Thyroid gland (tissue), 4 donors: ENCODE measurements around the gene AHNAK2. TPM values are rescaled to one million over a fixed set of nuclear protein-coding genes. Genes with fewer than 3 reads are reported as not detected.
"Not testable (repeated sequence)": the region's sequence is repeated elsewhere in the genome, so short reads cannot be mapped to it uniquely, and the experiment has no call there.

Experiments used
- DNase-seq, 2 donors: peaks; one replicate each; pipeline ENCODE4 v3.0.0-alpha.2; 2019
- H3K27ac ChIP-seq, 3 donors: fragments of 200-600 bp; sonication (generic); 1 replicate in 2 of 3; 2 replicates in 1 of 3; pipeline ENCODE4 v1.5.1; 2016 to 2019; ENCODE audit warnings: mild to moderate bottlenecking in 1 of 3, moderate library complexity in 1 of 3
- H3K27me3 ChIP-seq: fragments of 200-600 bp; sonication (generic); one replicate; pipeline ENCODE4 v1.5.1; 2019
- H3K36me3 ChIP-seq, 2 donors: fragments of 200-600 bp; sonication (generic); one replicate each; pipeline ENCODE4 v1.5.1; 2016 to 2019
- H3K4me1 ChIP-seq, 2 donors: fragments of 200-600 bp; sonication (generic); one replicate each; pipeline ENCODE4 v1.5.1; 2017 to 2019
- H3K4me3 ChIP-seq, 3 donors: fragments of 200-600 bp; sonication (generic); replicated peaks in 1 of 3; 1 replicate in 2 of 3; 2 replicates in 1 of 3; pipeline ENCODE4 v1.5.1; 2016; ENCODE audit warnings: mild to moderate bottlenecking in 1 of 3
- H3K9me3 ChIP-seq: fragments of 200-600 bp; sonication (generic); one replicate; pipeline ENCODE4 v1.5.1; 2017
- POLR2A ChIP-seq, 2 donors: fragments of 450-650 bp; IDR thresholded peaks; one replicate each; pipeline ENCODE4 v1.6.1; 2017; ENCODE audit warnings: antibody characterized with exemption in 2 of 2, mild to moderate bottlenecking in 2 of 2, moderate library complexity in 1 of 2
- WGBS, 2 donors: methylation state at CpG; one replicate each; pipeline ENCODE4 v1.1.5; 2017; 5-methylcytosine and 5-hydroxymethylcytosine counted together
- intact Hi-C: fragments of 100-400 bp; cut with DNase I; formaldehyde crosslinking; loops from one replicate; pipeline ENCODE4 v1.15.1; 2023
- total RNA-seq, 4 donors: library from RNA; depleted of rRNA; stranded (reverse); fragments of >200 nt; gene quantifications; one replicate each; pipeline ENCODE4 v1.2.3, GENCODE V29; 2016
- TF ChIP-seq, protein P1 (sequence below), 6 experiments: fragments of 200-600 bp in 3 of 6; fragments of 450-650 bp in 3 of 6; sonication (generic) in 3 of 6; IDR thresholded peaks; one replicate each; pipeline ENCODE4 v1.5.1; 2016 to 2019; ENCODE audit warnings: antibody characterized with exemption in 6 of 6, mild to moderate bottlenecking in 2 of 6, inconsistent platforms in 1 of 6, moderate library complexity in 1 of 6

Gene AHNAK2
- total RNA-seq, 4 donors from 2014 or later: 3.7 to 12.5 (median 6.9) TPM

GRCh38 chr14:104893435-104894207, 84.6 kb downstream of the AHNAK2 start:
- intact Hi-C loops: loop anchor here (5.0 kb wide), 1 partner anchor 149 kb away; no protein-coding TSS in a partner anchor
- Histone ChIP-seq H3K27me3 (no peaks in the 10 kb centered on the region), H3K9me3 (no peaks in the 10 kb centered on the region), H3K27ac (no peak overlapping the region), H3K4me1 (peaks cover 14 to 22% of the 10 kb centered on the region in 2 donors), H3K4me3 (no peak overlapping the region), H3K36me3 (no peaks in the 10 kb centered on the region)
- no peak for DNase-seq
- 84 to 93% methylated on average over 15 to 22 of the region's 39 CpGs for WGBS, 2 donors
- TF ChIP-seq POLR2A (IDR thresholded peaks at IDR 0.05): no peak
- TF ChIP-seq, protein P1, sequence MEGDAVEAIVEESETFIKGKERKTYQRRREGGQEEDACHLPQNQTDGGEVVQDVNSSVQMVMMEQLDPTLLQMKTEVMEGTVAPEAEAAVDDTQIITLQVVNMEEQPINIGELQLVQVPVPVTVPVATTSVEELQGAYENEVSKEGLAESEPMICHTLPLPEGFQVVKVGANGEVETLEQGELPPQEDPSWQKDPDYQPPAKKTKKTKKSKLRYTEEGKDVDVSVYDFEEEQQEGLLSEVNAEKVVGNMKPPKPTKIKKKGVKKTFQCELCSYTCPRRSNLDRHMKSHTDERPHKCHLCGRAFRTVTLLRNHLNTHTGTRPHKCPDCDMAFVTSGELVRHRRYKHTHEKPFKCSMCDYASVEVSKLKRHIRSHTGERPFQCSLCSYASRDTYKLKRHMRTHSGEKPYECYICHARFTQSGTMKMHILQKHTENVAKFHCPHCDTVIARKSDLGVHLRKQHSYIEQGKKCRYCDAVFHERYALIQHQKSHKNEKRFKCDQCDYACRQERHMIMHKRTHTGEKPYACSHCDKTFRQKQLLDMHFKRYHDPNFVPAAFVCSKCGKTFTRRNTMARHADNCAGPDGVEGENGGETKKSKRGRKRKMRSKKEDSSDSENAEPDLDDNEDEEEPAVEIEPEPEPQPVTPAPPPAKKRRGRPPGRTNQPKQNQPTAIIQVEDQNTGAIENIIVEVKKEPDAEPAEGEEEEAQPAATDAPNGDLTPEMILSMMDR (IDR thresholded peaks at IDR 0.05): no peak

DNA sequence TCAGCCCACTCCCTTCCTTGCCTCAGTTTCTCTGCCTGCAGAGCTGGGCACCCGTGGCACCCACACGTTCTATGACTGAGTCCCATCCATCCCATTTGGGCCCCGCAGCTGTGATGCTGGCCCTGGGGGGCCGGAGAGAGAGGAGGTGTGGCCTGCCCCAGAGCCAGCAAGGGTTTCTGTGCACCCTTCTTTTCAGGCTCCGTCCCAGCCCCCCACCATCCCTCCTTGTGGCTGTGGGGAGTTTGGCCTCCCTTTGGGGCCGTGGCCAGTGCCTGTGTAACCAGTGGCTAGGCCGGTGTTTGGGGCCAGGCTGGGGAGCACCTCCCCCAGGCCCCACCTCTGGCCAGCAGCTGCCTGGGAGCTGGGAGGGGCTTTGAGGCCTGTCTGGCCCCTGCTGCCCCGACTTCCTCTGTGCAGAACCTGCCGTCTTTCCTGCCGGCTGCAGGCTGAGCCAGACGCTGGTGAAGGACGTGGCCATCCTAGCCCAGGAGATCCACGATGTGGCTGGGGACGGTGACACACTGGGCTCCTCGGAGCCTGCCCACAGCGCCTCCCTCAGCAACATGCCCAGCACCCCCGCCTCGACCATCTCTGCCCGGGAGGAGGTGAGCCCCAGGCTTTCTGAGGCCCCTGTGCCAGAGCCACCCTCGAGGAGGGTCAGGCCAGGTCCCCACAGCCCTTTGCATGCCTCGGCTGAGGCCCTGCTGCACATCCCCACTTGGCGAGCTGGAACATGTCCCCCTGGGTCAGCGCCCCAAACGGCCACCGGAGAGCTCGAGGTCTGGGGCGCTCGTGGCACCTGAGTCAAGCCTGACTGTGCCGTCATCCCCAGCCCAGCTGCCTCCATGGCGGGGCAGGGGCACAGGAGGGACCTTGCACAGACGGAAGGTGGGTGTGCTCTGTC, 85.4 kb downstream of the AHNAK2 start:
- H3K9me3 ChIP-seq: no peaks in the 10 kb centered on the region
- H3K4me1 ChIP-seq: peaks cover 14 to 22% of the 10 kb centered on the region in 2 donors
- DNase-seq: no peak
- H3K27ac ChIP-seq: no peak overlapping the region
- WGBS, 2 donors: 79 to 87% methylated on average over 17 to 22 of the region's 31 CpGs
- H3K36me3 ChIP-seq: peaks cover 1 to 2% of the 10 kb centered on the region in 2 donors
- H3K4me3 ChIP-seq: no peak overlapping the region
- intact Hi-C loops: loop anchor here (5.0 kb wide), 1 partner anchor 150 kb away; no protein-coding TSS in a partner anchor
- H3K27me3 ChIP-seq: no peaks in the 10 kb centered on the region
- no peak for TF ChIP-seq POLR2A (IDR thresholded peaks at IDR 0.05)
- TF ChIP-seq, protein P1 (IDR thresholded peaks at IDR 0.05): no peak

GRCh38 chr14:104891664-104892530, 86.3 kb downstream of the AHNAK2 start:
- Histone ChIP-seq H3K27ac (no peak overlapping the region), H3K9me3 (no peaks in the 10 kb centered on the region), H3K4me1 (peaks cover 14 to 22% of the 10 kb centered on the region in 2 donors), H3K27me3 (no peaks in the 10 kb centered on the region), H3K4me3 (no peak overlapping the region), H3K36me3 (peaks cover 10 to 11% of the 10 kb centered on the region in 2 donors)
- intact Hi-C loops: loop anchor here (5.0 kb wide), 1 partner anchor 150 kb away; no protein-coding TSS in a partner anchor
- no peak for DNase-seq
- WGBS, 2 donors: 81 to 84% methylated on average over 5 to 7 of the region's 13 CpGs
- TF ChIP-seq, protein P1 (IDR thresholded peaks at IDR 0.05): no peak
- no peak for TF ChIP-seq POLR2A (IDR thresholded peaks at IDR 0.05)

DNA sequence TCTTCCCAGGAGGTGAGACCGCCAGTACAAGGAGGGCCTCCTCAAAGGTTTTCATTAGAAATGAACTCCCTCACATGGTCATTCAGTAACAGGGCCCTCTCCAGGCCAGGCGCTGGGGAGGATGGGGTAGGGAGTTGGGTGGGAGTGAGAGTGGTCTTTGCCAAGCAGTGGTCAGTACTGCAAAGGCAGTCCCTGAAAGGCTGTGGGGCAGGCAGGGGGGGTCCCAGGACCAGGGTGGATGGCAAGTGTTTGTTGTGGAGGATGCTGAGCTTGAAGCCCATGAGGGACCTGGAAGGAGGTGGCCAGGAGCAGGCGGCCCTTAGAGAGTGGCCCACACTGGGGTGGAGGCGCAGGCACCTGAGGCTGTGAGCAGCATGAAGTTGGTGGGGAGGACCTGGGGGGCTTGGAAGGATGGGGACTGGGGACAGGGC, 87.0 kb downstream of the AHNAK2 start:
- Histone ChIP-seq H3K36me3 (peaks cover 13 to 15% of the 10 kb centered on the region in 2 donors), H3K4me1 (peaks cover 14 to 19% of the 10 kb centered on the region in 2 donors), H3K9me3 (no peaks in the 10 kb centered on the region), H3K27ac (no peak overlapping the region), H3K27me3 (no peaks in the 10 kb centered on the region), H3K4me3 (no peak overlapping the region)
- intact Hi-C loops: loop anchor here (5.0 kb wide), 1 partner anchor 151 kb away; no protein-coding TSS in a partner anchor
- DNase-seq: no peak
- TF ChIP-seq, protein P1 (IDR thresholded peaks at IDR 0.05): no peak
- TF ChIP-seq POLR2A (IDR thresholded peaks at IDR 0.05): no peak
- 97 to 100% methylated on average over 4 of the region's 4 CpGs for WGBS, 2 donors

GRCh38 chr14:104890292-104890691, 87.9 kb downstream of the AHNAK2 start:
- H3K36me3 ChIP-seq: peaks cover 13 to 15% of the 10 kb centered on the region in 2 donors
- H3K4me1 ChIP-seq: peaks cover 7 to 12% of the 10 kb centered on the region in 2 donors
- not testable (repeated sequence) for DNase-seq, H3K9me3 ChIP-seq, H3K27ac ChIP-seq, H3K4me3 ChIP-seq, H3K27me3 ChIP-seq
- intact Hi-C loops: loop anchor here (5.0 kb wide), 1 partner anchor 152 kb away; no protein-coding TSS in a partner anchor
